Upper lobe of right lung (tissue), 1 donor: ENCODE measurements around the gene TRAM2. TPM values are rescaled to one million over a fixed set of nuclear protein-coding genes. Genes with fewer than 3 reads are reported as not detected.

Experiments used
- ATAC-seq: fragments of 200-7000 bp; cut with Tn5 transposase; one replicate; pipeline ENCODE4 v1.9.1; 2020; ENCODE audit warnings: mild to moderate bottlenecking, moderate library complexity
- DNase-seq: peaks from one replicate; pipeline ENCODE4 v3.0.0-alpha.2; 2020
- H3K27ac ChIP-seq: fragments of 200-600 bp; one replicate; pipeline ENCODE4 v1.8.0; 2022
- H3K27me3 ChIP-seq: fragments of 200-600 bp; one replicate; pipeline ENCODE4 v1.8.0; 2022; ENCODE audit warnings: mild to moderate bottlenecking
- H3K36me3 ChIP-seq: fragments of 200-600 bp; one replicate; pipeline ENCODE4 v1.8.0; 2022
- H3K4me1 ChIP-seq: fragments of 200-600 bp; one replicate; pipeline ENCODE4 v1.8.0; 2022
- H3K4me3 ChIP-seq: fragments of 200-600 bp; one replicate; pipeline ENCODE4 v1.8.0; 2022; ENCODE audit warnings: mild to moderate bottlenecking
- H3K9me3 ChIP-seq: fragments of 200-600 bp; one replicate; pipeline ENCODE4 v1.8.0; 2022
- CTCF ChIP-seq: fragments of 200-600 bp; IDR thresholded peaks from one replicate; pipeline ENCODE4 v1.8.0; 2022; ENCODE audit warnings: antibody characterized with exemption
- intact Hi-C: fragments of 100-400 bp; cut with DNase I; formaldehyde crosslinking; loops from one replicate; pipeline ENCODE4 v1.11.0; 2022
- total RNA-seq: library from RNA; stranded (reverse); fragmentation: NEBNext Ultra II Directional; extraction: Animal tissue kit (Norgen Biotek cat#: 25700); gene quantifications from one replicate; pipeline ENCODE4 v1.2.1, GENCODE V29; 2021
- donor health status: DM: no; HTN: yes; CAD: no; lungs with severe emphysema.

The TRAM2 gene
- total RNA-seq, 1 donor from 2014 or later = 24.2 TPM

- Histone ChIP-seq H3K4me3 (no peak overlapping the region), H3K36me3 (no peaks in the 10 kb centered on the region), H3K9me3 (no peaks in the 10 kb centered on the region), H3K27ac (peak overlapping the region; percentile 24), H3K4me1 (peaks cover 28% of the 10 kb centered on the region), H3K27me3 (no peaks in the 10 kb centered on the region)
- intact Hi-C loops = no loop called here
- peak; percentile 76 for ATAC-seq
- no peak for DNase-seq
- no peak for TF ChIP-seq CTCF
Observed at GRCh38 chr6:52558266-52559000, 18.4 kb downstream of the TRAM2 start.

- H3K4me3 ChIP-seq = no peak overlapping the region
- no peaks in the 10 kb centered on the region for H3K27me3 ChIP-seq
- peaks cover 28% of the 10 kb centered on the region for H3K4me1 ChIP-seq
- H3K27ac ChIP-seq = peak overlapping the region; percentile 24
- H3K9me3 ChIP-seq = no peaks in the 10 kb centered on the region
- ATAC-seq = peak; percentile 27
- intact Hi-C loops = no loop called here
- no peak for TF ChIP-seq CTCF
- DNase-seq = no peak
- H3K36me3 ChIP-seq = no peaks in the 10 kb centered on the region
Observed at GRCh38 chr6:52557389-52558265, 19.2 kb downstream of the TRAM2 start.

GRCh38 chr6:52555518-52556233, 21.2 kb downstream of the TRAM2 start:
- H3K27ac ChIP-seq = no peak overlapping the region
- TF ChIP-seq CTCF = no peak
- intact Hi-C loops = no loop called here
- H3K9me3 ChIP-seq = no peaks in the 10 kb centered on the region
- H3K27me3 ChIP-seq = no peaks in the 10 kb centered on the region
- ATAC-seq (no peak), DNase-seq (no peak)
- H3K36me3 ChIP-seq = no peaks in the 10 kb centered on the region
- no peak overlapping the region for H3K4me3 ChIP-seq
- peaks cover 43% of the 10 kb centered on the region for H3K4me1 ChIP-seq

- intact Hi-C loops = no loop called here
- TF ChIP-seq CTCF = no peak
- ATAC-seq = no peak
- Histone ChIP-seq H3K36me3 (no peaks in the 10 kb centered on the region), H3K9me3 (no peaks in the 10 kb centered on the region), H3K27me3 (no peaks in the 10 kb centered on the region), H3K27ac (no peak overlapping the region), H3K4me1 (peaks cover 49% of the 10 kb centered on the region), H3K4me3 (no peak overlapping the region)
- DNase-seq = no peak
Observed at GRCh38 chr6:52554684-52555280, 22.1 kb downstream of the TRAM2 start.

GRCh38 chr6:52553719-52554118, 23.1 kb downstream of the TRAM2 start:
- Histone ChIP-seq H3K27me3 (no peaks in the 10 kb centered on the region), H3K4me1 (peaks cover 50% of the 10 kb centered on the region), H3K36me3 (no peaks in the 10 kb centered on the region), H3K4me3 (no peak overlapping the region), H3K9me3 (no peaks in the 10 kb centered on the region), H3K27ac (no peak overlapping the region)
- TF ChIP-seq CTCF = no peak
- intact Hi-C loops = no loop called here
- DNase-seq = no peak
- ATAC-seq = no peak
